A549 (cell line): Measurements from ENCODE around the gene LCN15. TPM values are rescaled to one million over a fixed set of nuclear protein-coding genes. Genes with fewer than 3 reads are reported as not detected.

Source experiments
- ATAC-seq, 2 experiments: fragments of 200-7000 bp in 1 of 2; fragments of >200 bp in 1 of 2; cut with Nextera tagmentation in 1 of 2; cut with Tn5 transposase in 1 of 2; 3 replicates each; pipeline versions ENCODE4 v1.8.0 to v1.9.1; 2018 to 2020; ENCODE audit warnings: mild to moderate bottlenecking in 1 of 2, moderate library complexity in 1 of 2
- CTCF ChIA-PET: fragments of 300-600 bp; sonication (Branson Sonifier 250); formaldehyde crosslinking; extraction: SDS; loops from one replicate; lab custom pipeline; 2021; ENCODE audit warnings: antibody characterized with exemption, inconsistent platforms; lab: Yijun Ruan, JAX
- POLR2A ChIA-PET: fragments of 350-600 bp; formaldehyde crosslinking; extraction: SDS; loops from one replicate; lab custom pipeline; 2021; ENCODE audit warnings: antibody characterized with exemption, inconsistent platforms; lab: Yijun Ruan, JAX
- DNase-seq, 2 experiments: peaks; one replicate each; pipeline versions ENCODE4 v3.0.0 to v3.0.0-alpha.2; 2011 to 2016; ENCODE audit warnings: low read depth in 1 of 2, low spot score in 1 of 2
- FAIRE-seq: peaks from 2 replicates; lab custom pipeline; 2011; peaks lifted over from hg19 to GRCh38; lab: Jason Lieb, UNC
- H3K27ac ChIP-seq, 2 experiments: fragments of >200 bp; sonication (Bioruptor Twin); formaldehyde crosslinking; 3 replicates each; pipeline ENCODE4 v1.5.1; 2016 to 2017
- H3K4me1 ChIP-seq: fragments of >200 bp; sonication (Bioruptor Twin); formaldehyde crosslinking; 3 replicates; pipeline ENCODE4 v1.6.1; 2016
- H3K4me2 ChIP-seq: fragments of >200 bp; sonication (Bioruptor Twin); formaldehyde crosslinking; 3 replicates; pipeline ENCODE4 v1.6.1; 2016
- H3K4me3 ChIP-seq: fragments of >200 bp; sonication (Bioruptor Twin); formaldehyde crosslinking; 3 replicates; pipeline ENCODE4 v1.5.1; 2016
- H3K9me3 ChIP-seq: fragments of >200 bp; sonication (Bioruptor Twin); formaldehyde crosslinking; 3 replicates; pipeline ENCODE4 v1.6.1; 2016
- CBX2 ChIP-seq: fragments of 200-600 bp; sonication (generic); IDR thresholded peaks from 2 replicates; pipeline ENCODE4 v1.6.1; 2016; ENCODE audit warnings: low read depth, mild to moderate bottlenecking, borderline replicate concordance
- CHD2 ChIP-seq: fragments of 150-350 bp; IDR thresholded peaks from 2 replicates; pipeline ENCODE4 v1.6.1; 2014; ENCODE audit warnings: low read length; ENCODE audit not compliant: partially characterized antibody
- EHMT2 ChIP-seq: fragments of 200-600 bp; sonication (generic); IDR thresholded peaks from 2 replicates; pipeline ENCODE4 v1.6.1; 2016; ENCODE audit warnings: antibody characterized with exemption, low read depth, mild to moderate bottlenecking, moderate library complexity
- EP300 ChIP-seq, 2 experiments: fragments of >200 bp; sonication (Bioruptor Twin); formaldehyde crosslinking; IDR thresholded peaks; 2 replicates in 1 of 2; 3 replicates in 1 of 2; pipeline ENCODE4 v1.6.1; 2016 to 2017
- ESRRA ChIP-seq: fragments of 150-350 bp; IDR thresholded peaks from 2 replicates; pipeline ENCODE4 v1.6.1; 2014; ENCODE audit warnings: mild to moderate bottlenecking, low read length, borderline replicate concordance
- FOSB ChIP-seq: fragments of 250-450 bp; sonication (Bioruptor Pico); IDR thresholded peaks from 2 replicates; pipeline ENCODE4 v1.5.0; 2020; ENCODE audit warnings: mild to moderate bottlenecking, moderate library complexity
- FOSL2 ChIP-seq, 2 experiments: fragments of 450-650 bp in 1 of 2; fragments of >200 bp in 1 of 2; sonication (Bioruptor Twin) in 1 of 2; formaldehyde crosslinking; IDR thresholded peaks; 2 replicates each; pipeline versions ENCODE4 v1.5.0 to v1.6.1; 2016 to 2020; ENCODE audit warnings: mild to moderate bottlenecking in 1 of 2, moderate library complexity in 1 of 2
- GATA3 ChIP-seq: IDR thresholded peaks from 2 replicates; pipeline ENCODE4 v1.6.1; 2012; ENCODE audit warnings: borderline replicate concordance
- HDAC2 ChIP-seq: fragments of 200-600 bp; sonication (generic); IDR thresholded peaks from 2 replicates; pipeline ENCODE4 v1.6.1; 2016
- HEYL ChIP-seq: fragments of 250-450 bp; sonication (Bioruptor Pico); IDR thresholded peaks from 2 replicates; pipeline ENCODE4 v1.8.0; 2021; ENCODE audit warnings: mild to moderate bottlenecking, moderate library complexity
- HOXA7 ChIP-seq: fragments of 250-450 bp; sonication (Bioruptor Pico); IDR thresholded peaks from 2 replicates; pipeline ENCODE4 v1.5.0; 2020; ENCODE audit warnings: mild to moderate bottlenecking, moderate library complexity
- HOXB13 ChIP-seq: fragments of 250-450 bp; sonication (Bioruptor Pico); IDR thresholded peaks from 2 replicates; pipeline ENCODE4 v1.5.0; 2020; ENCODE audit warnings: low read depth, mild to moderate bottlenecking, moderate library complexity
- JUN ChIP-seq, 2 experiments: fragments of >200 bp; sonication (Bioruptor Twin); formaldehyde crosslinking; IDR thresholded peaks; 2 replicates in 1 of 2; 3 replicates in 1 of 2; pipeline ENCODE4 v1.6.1; 2016 to 2017
- JUNB ChIP-seq: fragments of >200 bp; sonication (Bioruptor Twin); formaldehyde crosslinking; IDR thresholded peaks from 2 replicates; pipeline ENCODE4 v1.6.1; 2016
- KDM1A ChIP-seq: fragments of 200-600 bp; sonication (generic); IDR thresholded peaks from 2 replicates; pipeline ENCODE4 v1.6.1; 2016; ENCODE audit warnings: low read depth, mild to moderate bottlenecking
- MYC ChIP-seq: IDR thresholded peaks from 2 replicates; pipeline ENCODE4 v1.6.1; 2012; ENCODE audit warnings: mild to moderate bottlenecking, inconsistent platforms, low read length, improper control_type of control experiment, borderline replicate concordance
- POLR2A ChIP-seq: IDR thresholded peaks from 2 replicates; pipeline ENCODE4 v1.6.1; 2012; ENCODE audit warnings: mild to moderate bottlenecking, low read length
- POLR2AphosphoS2 ChIP-seq: conservative IDR thresholded peaks from 2 replicates; pipeline ENCODE4 v1.6.1; 2012; ENCODE audit warnings: low read length, improper control_type of control experiment, inconsistent platforms
- RCOR1 ChIP-seq: fragments of 150-350 bp; IDR thresholded peaks from 2 replicates; pipeline ENCODE4 v1.6.1; 2014; ENCODE audit warnings: antibody characterized with exemption, low read length, low read depth
- RNF2 ChIP-seq: fragments of 200-600 bp; sonication (generic); IDR thresholded peaks from 2 replicates; pipeline ENCODE4 v1.6.1; 2016; ENCODE audit warnings: low read depth, mild to moderate bottlenecking, antibody characterized with exemption, moderate library complexity, borderline replicate concordance
- SREBF2 ChIP-seq: fragments of 450-650 bp; IDR thresholded peaks from 2 replicates; pipeline ENCODE4 v1.6.1; 2014; ENCODE audit warnings: mild to moderate bottlenecking, moderate library complexity
- TP53 ChIP-seq: fragments of 250-450 bp; sonication (Bioruptor Pico); IDR thresholded peaks from 2 replicates; pipeline ENCODE4 v1.5.0; 2021; ENCODE audit warnings: mild to moderate bottlenecking, moderate library complexity
- ZNF302 ChIP-seq: fragments of 250-450 bp; sonication (Bioruptor Pico); IDR thresholded peaks from 2 replicates; pipeline ENCODE4 v1.9.0; 2021; ENCODE audit warnings: inconsistent platforms, mild to moderate bottlenecking, moderate library complexity
- WGBS: methylation state at CpG from one replicate; pipeline ENCODE4 v1.1.6; 2017; ENCODE audit errors: missing lambda C conversion rate; 5-methylcytosine and 5-hydroxymethylcytosine counted together
- polyA plus RNA-seq, 4 experiments: library from polyadenylated mRNA; depleted of rRNA in 3 of 4; stranded (reverse); fragments of >200 nt; fragmentation: RNase III in 1 of 4; extraction: RNeasy Plus Mini Kit Qiagen cat#74134 plus additional on column Dnase treatment in 1 of 4; gene quantifications; 2 replicates in 3 of 4; 3 replicates in 1 of 4; pipeline ENCODE4 v1.2.3, GENCODE V29; 2011 to 2017
- TF ChIP-seq, protein P1 (sequence below): IDR thresholded peaks from 2 replicates; pipeline ENCODE4 v1.6.1; 2012
- TF ChIP-seq, protein P2 (sequence below): fragments of >200 bp; sonication (Bioruptor Twin); formaldehyde crosslinking; IDR thresholded peaks from 3 replicates; pipeline ENCODE4 v1.6.1; 2016
- TF ChIP-seq, protein P3 (sequence below): fragments of 250-450 bp; sonication (Bioruptor Pico); IDR thresholded peaks from 2 replicates; pipeline ENCODE4 v1.5.0; 2021; ENCODE audit warnings: mild to moderate bottlenecking, moderate library complexity, borderline replicate concordance
- TF ChIP-seq, protein P4 (sequence below): fragments of 450-650 bp; IDR thresholded peaks from 2 replicates; pipeline ENCODE4 v1.6.1; 2014; ENCODE audit warnings: antibody characterized with exemption
- TF ChIP-seq, protein P5 (sequence below): fragments of 250-450 bp; sonication (Bioruptor Pico); IDR thresholded peaks from 2 replicates; pipeline ENCODE4 v1.5.0; 2020; ENCODE audit warnings: low read depth, mild to moderate bottlenecking, moderate library complexity
- TF ChIP-seq, protein P6 (sequence below): fragments of 150-350 bp; IDR thresholded peaks from 2 replicates; pipeline ENCODE4 v1.6.1; 2014; ENCODE audit warnings: low read depth, mild to moderate bottlenecking, low read length
- TF ChIP-seq, protein P7 (sequence below): IDR thresholded peaks from 2 replicates; pipeline ENCODE4 v1.6.1; 2012

The LCN15 gene
- polyA plus RNA-seq, 2 of the 4 experiments (the other 2 are of a cell fraction), result 0.09 to 0.10 TPM

DNA sequence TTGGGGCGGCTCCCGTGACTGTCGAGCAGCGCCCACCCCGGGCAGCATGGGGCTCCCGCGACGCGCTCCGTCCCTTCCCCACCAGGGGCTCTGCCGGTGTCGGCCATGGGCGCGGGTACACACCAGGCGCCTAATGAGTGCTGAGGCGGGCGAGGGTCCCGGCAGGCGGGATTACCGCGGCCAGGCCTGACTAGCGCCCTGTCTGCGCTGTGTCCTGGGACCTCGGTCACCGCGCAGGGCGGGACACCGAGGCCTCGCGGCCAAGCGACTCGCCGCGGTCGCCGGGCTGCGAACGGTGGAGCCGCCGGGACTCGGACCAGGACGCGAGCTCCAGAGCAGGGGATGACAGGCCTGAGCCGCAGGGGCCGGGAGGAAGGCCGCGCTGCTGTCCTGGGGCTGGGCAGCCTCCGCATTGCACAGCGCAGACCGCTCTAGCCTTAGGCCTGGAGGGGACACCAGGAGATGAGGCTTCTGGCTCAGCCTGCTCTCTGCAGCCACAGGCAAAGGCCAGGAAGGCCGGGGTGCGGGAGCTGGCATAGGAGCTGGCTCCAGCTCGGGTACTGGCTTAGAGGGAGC is 35.7 kb downstream of the LCN15 start (continued):
- TF ChIP-seq ESRRA (no peak), EHMT2 (no peak), KDM1A (no peak), FOSL2 (IDR thresholded peaks at IDR 0.05) (no peak), FOSL2 (CRISPR knock-in tag; IDR thresholded peaks at IDR 0.05) (no peak), POLR2A (peak; percentile 27; the same call in 1 of the 2 replicates), HDAC2 (no peak), POLR2AphosphoS2 (no peak), RCOR1 (no peak), JUN (IDR thresholded peaks at IDR 0.05) (no peak), EP300 (IDR thresholded peaks at IDR 0.05) (no peak)
- TF ChIP-seq, protein P1, sequence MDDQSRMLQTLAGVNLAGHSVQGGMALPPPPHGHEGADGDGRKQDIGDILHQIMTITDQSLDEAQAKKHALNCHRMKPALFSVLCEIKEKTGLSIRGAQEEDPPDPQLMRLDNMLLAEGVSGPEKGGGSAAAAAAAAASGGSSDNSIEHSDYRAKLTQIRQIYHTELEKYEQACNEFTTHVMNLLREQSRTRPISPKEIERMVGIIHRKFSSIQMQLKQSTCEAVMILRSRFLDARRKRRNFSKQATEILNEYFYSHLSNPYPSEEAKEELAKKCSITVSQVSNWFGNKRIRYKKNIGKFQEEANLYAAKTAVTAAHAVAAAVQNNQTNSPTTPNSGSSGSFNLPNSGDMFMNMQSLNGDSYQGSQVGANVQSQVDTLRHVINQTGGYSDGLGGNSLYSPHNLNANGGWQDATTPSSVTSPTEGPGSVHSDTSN, result no peak
- TF ChIP-seq, all 56 proteins: peak for 4

DNA sequence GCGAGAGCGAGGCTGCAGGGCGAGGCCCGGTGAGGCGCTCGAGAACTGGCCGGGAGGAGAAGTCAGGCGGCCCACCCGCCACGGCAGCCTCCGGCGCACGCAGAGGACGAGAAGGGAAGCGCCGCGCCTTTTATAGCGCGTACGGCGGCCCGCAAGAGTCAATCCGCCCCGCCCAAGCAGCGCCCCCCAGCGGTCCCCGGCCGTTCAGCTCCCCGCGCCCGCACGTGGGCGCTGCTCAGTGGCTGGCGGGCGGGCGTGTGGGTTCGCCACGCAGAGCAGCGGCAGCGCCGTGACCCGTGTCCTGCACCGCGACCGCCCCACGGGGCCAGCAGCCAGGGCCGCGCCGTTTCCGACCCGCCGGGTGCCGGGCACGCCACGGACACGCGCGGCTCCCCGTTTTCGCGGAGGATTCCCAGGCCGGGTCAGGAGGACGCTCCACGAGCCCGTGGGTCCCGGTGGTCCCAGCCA is 36.2 kb downstream of the LCN15 start:
- H3K9me3 ChIP-seq, result no peaks in the 10 kb centered on the region
- H3K4me2 ChIP-seq, result peak overlapping the region; percentile 97
- ATAC-seq (peak; percentile 61 to 70), DNase-seq (peak; percentile 81 to 91), FAIRE-seq (no peak)
- H3K4me1 ChIP-seq, result peaks cover 41% of the 10 kb centered on the region
- CTCF ChIA-PET, result interaction anchor here (0.7 to 6.0 kb wide), 30 partner anchors 9 to 327 kb away, joined by 3 to 50 read pairs (median 6); partner anchors contain the start of genes DIPK1B, LCN10, LCN15 and LCN6
- peak overlapping the region; percentile 91 for H3K4me3 ChIP-seq
- H3K27ac ChIP-seq, result peak overlapping the region; percentile 99 to 100
- WGBS, result 0% methylated on average over 2 of the region's 66 CpGs
- POLR2A ChIA-PET, result interaction anchor here (0.5 to 2.7 kb wide), 25 partner anchors 8 to 365 kb away, joined by 3 to 30 read pairs (median 4); partner anchors contain the start of genes AJM1, DIPK1B, LCN10 and RABL6
- TF ChIP-seq EHMT2, result no peak
- TF ChIP-seq, protein P2, sequence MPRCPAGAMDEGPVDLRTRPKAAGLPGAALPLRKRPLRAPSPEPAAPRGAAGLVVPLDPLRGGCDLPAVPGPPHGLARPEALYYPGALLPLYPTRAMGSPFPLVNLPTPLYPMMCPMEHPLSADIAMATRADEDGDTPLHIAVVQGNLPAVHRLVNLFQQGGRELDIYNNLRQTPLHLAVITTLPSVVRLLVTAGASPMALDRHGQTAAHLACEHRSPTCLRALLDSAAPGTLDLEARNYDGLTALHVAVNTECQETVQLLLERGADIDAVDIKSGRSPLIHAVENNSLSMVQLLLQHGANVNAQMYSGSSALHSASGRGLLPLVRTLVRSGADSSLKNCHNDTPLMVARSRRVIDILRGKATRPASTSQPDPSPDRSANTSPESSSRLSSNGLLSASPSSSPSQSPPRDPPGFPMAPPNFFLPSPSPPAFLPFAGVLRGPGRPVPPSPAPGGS, result peak; percentile 100
- TF ChIP-seq, protein P3, sequence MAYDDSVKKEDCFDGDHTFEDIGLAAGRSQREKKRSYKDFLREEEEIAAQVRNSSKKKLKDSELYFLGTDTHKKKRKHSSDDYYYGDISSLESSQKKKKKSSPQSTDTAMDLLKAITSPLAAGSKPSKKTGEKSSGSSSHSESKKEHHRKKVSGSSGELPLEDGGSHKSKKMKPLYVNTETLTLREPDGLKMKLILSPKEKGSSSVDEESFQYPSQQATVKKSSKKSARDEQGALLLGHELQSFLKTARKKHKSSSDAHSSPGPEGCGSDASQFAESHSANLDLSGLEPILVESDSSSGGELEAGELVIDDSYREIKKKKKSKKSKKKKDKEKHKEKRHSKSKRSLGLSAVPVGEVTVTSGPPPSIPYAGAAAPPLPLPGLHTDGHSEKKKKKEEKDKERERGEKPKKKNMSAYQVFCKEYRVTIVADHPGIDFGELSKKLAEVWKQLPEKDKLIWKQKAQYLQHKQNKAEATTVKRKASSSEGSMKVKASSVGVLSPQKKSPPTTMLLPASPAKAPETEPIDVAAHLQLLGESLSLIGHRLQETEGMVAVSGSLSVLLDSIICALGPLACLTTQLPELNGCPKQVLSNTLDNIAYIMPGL, result peak; percentile 33; the same call in 1 of the 2 replicates
- TF ChIP-seq CHD2, result no peak
- peak; percentile 100 for TF ChIP-seq MYC
- no peak for TF ChIP-seq SREBF2
- TF ChIP-seq, protein P4, sequence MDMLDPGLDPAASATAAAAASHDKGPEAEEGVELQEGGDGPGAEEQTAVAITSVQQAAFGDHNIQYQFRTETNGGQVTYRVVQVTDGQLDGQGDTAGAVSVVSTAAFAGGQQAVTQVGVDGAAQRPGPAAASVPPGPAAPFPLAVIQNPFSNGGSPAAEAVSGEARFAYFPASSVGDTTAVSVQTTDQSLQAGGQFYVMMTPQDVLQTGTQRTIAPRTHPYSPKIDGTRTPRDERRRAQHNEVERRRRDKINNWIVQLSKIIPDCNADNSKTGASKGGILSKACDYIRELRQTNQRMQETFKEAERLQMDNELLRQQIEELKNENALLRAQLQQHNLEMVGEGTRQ, result 0 out of 2 replicates have a peak, but pooled peaks have one; percentile 23
- TF ChIP-seq, protein P5, sequence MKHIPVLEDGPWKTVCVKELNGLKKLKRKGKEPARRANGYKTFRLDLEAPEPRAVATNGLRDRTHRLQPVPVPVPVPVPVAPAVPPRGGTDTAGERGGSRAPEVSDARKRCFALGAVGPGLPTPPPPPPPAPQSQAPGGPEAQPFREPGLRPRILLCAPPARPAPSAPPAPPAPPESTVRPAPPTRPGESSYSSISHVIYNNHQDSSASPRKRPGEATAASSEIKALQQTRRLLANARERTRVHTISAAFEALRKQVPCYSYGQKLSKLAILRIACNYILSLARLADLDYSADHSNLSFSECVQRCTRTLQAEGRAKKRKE (CRISPR knock-in tag), result peak; percentile 59; the same call in 1 of the 2 replicates
- peak; percentile 88 for TF ChIP-seq TP53 (CRISPR knock-in tag)
- no peak for TF ChIP-seq KDM1A
- TF ChIP-seq, protein P1, result peak; percentile 80
- TF ChIP-seq GATA3, result no peak; the same call in 1 of the 2 replicates
- no peak for TF ChIP-seq RNF2
- no peak for TF ChIP-seq ZNF302
- no peak for TF ChIP-seq CBX2
- no peak for TF ChIP-seq HEYL (CRISPR knock-in tag)
- no peak for TF ChIP-seq JUNB
- TF ChIP-seq, protein P6, sequence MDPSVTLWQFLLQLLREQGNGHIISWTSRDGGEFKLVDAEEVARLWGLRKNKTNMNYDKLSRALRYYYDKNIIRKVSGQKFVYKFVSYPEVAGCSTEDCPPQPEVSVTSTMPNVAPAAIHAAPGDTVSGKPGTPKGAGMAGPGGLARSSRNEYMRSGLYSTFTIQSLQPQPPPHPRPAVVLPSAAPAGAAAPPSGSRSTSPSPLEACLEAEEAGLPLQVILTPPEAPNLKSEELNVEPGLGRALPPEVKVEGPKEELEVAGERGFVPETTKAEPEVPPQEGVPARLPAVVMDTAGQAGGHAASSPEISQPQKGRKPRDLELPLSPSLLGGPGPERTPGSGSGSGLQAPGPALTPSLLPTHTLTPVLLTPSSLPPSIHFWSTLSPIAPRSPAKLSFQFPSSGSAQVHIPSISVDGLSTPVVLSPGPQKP, result no peak
- TF ChIP-seq FOSB (CRISPR knock-in tag), result no peak
- no peak; the same call in 1 of the 2 replicates for TF ChIP-seq HOXB13 (CRISPR knock-in tag)
- TF ChIP-seq HOXA7, result no peak
- TF ChIP-seq, protein P7, sequence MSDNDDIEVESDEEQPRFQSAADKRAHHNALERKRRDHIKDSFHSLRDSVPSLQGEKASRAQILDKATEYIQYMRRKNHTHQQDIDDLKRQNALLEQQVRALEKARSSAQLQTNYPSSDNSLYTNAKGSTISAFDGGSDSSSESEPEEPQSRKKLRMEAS, result peak; percentile 99
- TF ChIP-seq POLR2A, result peak; percentile 99
- TF ChIP-seq EP300 (IDR thresholded peaks at IDR 0.05), result no peak
